HG03520 (cell line): Measurements from ENCODE around the gene NAXD.
"Not testable (repeated sequence)": the region's sequence is repeated elsewhere in the genome, so short reads cannot be mapped to it uniquely, and the experiment has no call there.

Experiments used
- ATAC-seq: cut with Tn5 transposase; IDR thresholded peaks from one replicate; pipeline ENCODE4 v1.9.1; 2021; ENCODE audit warnings: mild to moderate bottlenecking, moderate library complexity; ENCODE audit not compliant: unreplicated experiment

The NAXD gene

GRCh38 chr13:110615322-110616102 is at the start of gene NAXD:
TSS of gene NAXD (plus strand) at chr13:110615545. CDS start at chr13:110615602, 57 bp downstream.
- peak; percentile 70 for ATAC-seq

- no peak for ATAC-seq
Measured at GRCh38 chr13:110566171-110566570, 49.2 kb upstream of the NAXD start.

- no peak for ATAC-seq
Measured at GRCh38 chr13:110568612-110569011, 46.7 kb upstream of the NAXD start.

GRCh38 chr13:110569962-110570361 is 45.4 kb upstream of the NAXD start:
- ATAC-seq: not testable (repeated sequence)

GRCh38 chr13:110570886-110571285 is 44.5 kb upstream of the NAXD start:
- ATAC-seq: no peak

- no peak for ATAC-seq
Measured at GRCh38 chr13:110571896-110572777, 43.2 kb upstream of the NAXD start.

- no peak for ATAC-seq
Measured at GRCh38 chr13:110572778-110573118, 42.6 kb upstream of the NAXD start.

- ATAC-seq: no peak
Measured at GRCh38 chr13:110574161-110574560, 41.2 kb upstream of the NAXD start.

GRCh38 chr13:110575322-110576069 is 39.8 kb upstream of the NAXD start:
- ATAC-seq: peak; percentile 80

GRCh38 chr13:110576070-110576394 is 39.3 kb upstream of the NAXD start:
- no peak for ATAC-seq

- no peak for ATAC-seq
Measured at GRCh38 chr13:110576736-110577476, 38.4 kb upstream of the NAXD start.

GRCh38 chr13:110578363-110578762 is 37.0 kb upstream of the NAXD start:
- ATAC-seq: no peak

- no peak for ATAC-seq
Measured at GRCh38 chr13:110580800-110581199, 34.5 kb upstream of the NAXD start.

GRCh38 chr13:110581506-110582185 is 33.7 kb upstream of the NAXD start:
- no peak for ATAC-seq

GRCh38 chr13:110582421-110582954 is 32.9 kb upstream of the NAXD start:
- ATAC-seq: no peak

- ATAC-seq: no peak
Measured at GRCh38 chr13:110583178-110583865, 32.0 kb upstream of the NAXD start.

- no peak for ATAC-seq
Measured at GRCh38 chr13:110589793-110590390, 25.5 kb upstream of the NAXD start.

GRCh38 chr13:110590577-110590976 is 24.8 kb upstream of the NAXD start:
- ATAC-seq: no peak

GRCh38 chr13:110592665-110593064 is 22.7 kb upstream of the NAXD start:
- ATAC-seq: no peak
